ENCODE data around the gene NT5C1B. TPM values are rescaled to one million over a fixed set of nuclear protein-coding genes. Genes with fewer than 3 reads are reported as not detected.

NT5C1B gene
- total and polyA plus RNA-seq, 2 experiments from 2014 or later = not detected

DNA sequence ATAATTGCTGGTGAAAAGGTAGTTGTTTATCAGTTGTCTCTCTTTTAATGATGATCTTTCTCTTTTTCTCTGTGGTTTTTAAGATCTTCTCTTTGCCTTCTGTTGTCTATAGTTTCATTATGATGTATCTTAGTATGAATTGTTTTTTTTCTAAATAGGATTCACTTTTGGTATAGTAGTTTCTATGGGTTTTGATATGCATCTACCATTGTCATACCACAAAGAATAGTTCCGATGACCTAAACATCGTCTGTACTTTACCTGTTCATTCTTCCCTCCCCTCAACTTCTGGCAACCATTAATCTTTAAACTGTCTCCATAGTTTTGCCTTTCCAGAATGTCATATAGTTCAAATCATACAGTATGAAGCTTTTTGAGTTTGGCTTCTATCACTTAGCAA is 48.5 kb downstream of the NT5C1B start:
- H3K9me2 ChIP-seq (ENCODE audit: insufficient read depth) = no peaks in the 10 kb centered on the region
- H3K4me3 ChIP-seq = no peak overlapping the region
- H4K20me1 ChIP-seq (replicated peaks; ENCODE audit: insufficient read depth) = no peaks in the 10 kb centered on the region
- TF ChIP-seq, protein P1, sequence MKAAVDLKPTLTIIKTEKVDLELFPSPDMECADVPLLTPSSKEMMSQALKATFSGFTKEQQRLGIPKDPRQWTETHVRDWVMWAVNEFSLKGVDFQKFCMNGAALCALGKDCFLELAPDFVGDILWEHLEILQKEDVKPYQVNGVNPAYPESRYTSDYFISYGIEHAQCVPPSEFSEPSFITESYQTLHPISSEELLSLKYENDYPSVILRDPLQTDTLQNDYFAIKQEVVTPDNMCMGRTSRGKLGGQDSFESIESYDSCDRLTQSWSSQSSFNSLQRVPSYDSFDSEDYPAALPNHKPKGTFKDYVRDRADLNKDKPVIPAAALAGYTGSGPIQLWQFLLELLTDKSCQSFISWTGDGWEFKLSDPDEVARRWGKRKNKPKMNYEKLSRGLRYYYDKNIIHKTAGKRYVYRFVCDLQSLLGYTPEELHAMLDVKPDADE (IDR thresholded peaks at IDR 0.05) = no peak
- TF ChIP-seq POLR2AphosphoS5 (IDR thresholded peaks at IDR 0.05; ENCODE audit: low read depth) (no peak), JUNB (IDR thresholded peaks at IDR 0.05; ENCODE audit: unreplicated experiment) (no peak), ZNF331 (CRISPR knock-in tag; IDR thresholded peaks at IDR 0.05; ENCODE audit: low read depth) (no peak), NANOG (IDR thresholded peaks at IDR 0.05; ENCODE audit: borderline replicate concordance) (no peak), ZNF114 (CRISPR knock-in tag; IDR thresholded peaks at IDR 0.05) (no peak), STAT1 (IDR thresholded peaks at IDR 0.05; ENCODE audit: unreplicated experiment) (no peak), REST (IDR thresholded peaks at IDR 0.05; ENCODE audit: unreplicated experiment) (no peak)
- TF ChIP-seq, protein P2, sequence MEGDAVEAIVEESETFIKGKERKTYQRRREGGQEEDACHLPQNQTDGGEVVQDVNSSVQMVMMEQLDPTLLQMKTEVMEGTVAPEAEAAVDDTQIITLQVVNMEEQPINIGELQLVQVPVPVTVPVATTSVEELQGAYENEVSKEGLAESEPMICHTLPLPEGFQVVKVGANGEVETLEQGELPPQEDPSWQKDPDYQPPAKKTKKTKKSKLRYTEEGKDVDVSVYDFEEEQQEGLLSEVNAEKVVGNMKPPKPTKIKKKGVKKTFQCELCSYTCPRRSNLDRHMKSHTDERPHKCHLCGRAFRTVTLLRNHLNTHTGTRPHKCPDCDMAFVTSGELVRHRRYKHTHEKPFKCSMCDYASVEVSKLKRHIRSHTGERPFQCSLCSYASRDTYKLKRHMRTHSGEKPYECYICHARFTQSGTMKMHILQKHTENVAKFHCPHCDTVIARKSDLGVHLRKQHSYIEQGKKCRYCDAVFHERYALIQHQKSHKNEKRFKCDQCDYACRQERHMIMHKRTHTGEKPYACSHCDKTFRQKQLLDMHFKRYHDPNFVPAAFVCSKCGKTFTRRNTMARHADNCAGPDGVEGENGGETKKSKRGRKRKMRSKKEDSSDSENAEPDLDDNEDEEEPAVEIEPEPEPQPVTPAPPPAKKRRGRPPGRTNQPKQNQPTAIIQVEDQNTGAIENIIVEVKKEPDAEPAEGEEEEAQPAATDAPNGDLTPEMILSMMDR (conservative IDR thresholded peaks at IDR 0.05; ENCODE audit: low read depth in 2 of 2) = no peak
- Mint-ChIP-seq H3K27me3 (ENCODE audit: insufficient read depth, low read depth, poor library complexity) (no peaks in the 10 kb centered on the region), H3K4me1 (peaks cover 1% of the 10 kb centered on the region; the same call in 1 of the 3 replicates), H3K4me3 (no peak overlapping the region), H3K9me3 (no peaks in the 10 kb centered on the region), H3K27ac (no peak overlapping the region), H3K36me3 (ENCODE audit: low read depth) (no peaks in the 10 kb centered on the region)
- H3K36me3 ChIP-seq (ENCODE audit: insufficient read depth) = no peaks in the 10 kb centered on the region
- H3K4me1 ChIP-seq (ENCODE audit: insufficient read depth) = no peaks in the 10 kb centered on the region
- ATAC-seq (no peak), DNase-seq (ENCODE audit: low spot score) (no peak)
- no peaks in the 10 kb centered on the region for H3K79me2 ChIP-seq (replicated peaks; ENCODE audit: insufficient read depth)
- H3K27ac ChIP-seq (ENCODE audit: low read depth) = no peak overlapping the region
- H3K27me3 ChIP-seq (ENCODE audit: insufficient read depth) = no peaks in the 10 kb centered on the region
- H3F3A ChIP-seq (replicated peaks; ENCODE audit: low read depth) = no peaks in the 10 kb centered on the region
- no peak overlapping the region for H3K4me2 ChIP-seq
- no peak overlapping the region for H2AFZ ChIP-seq

GRCh38 chr2:18536697-18537096 is 52.7 kb downstream of the NT5C1B start:
- no peak overlapping the region for H3K4me3 ChIP-seq
- H3K27ac Mint-ChIP-seq = no peak overlapping the region
- no peaks in the 10 kb centered on the region for H3K4me1 Mint-ChIP-seq
- no peaks in the 10 kb centered on the region for H3K9me2 ChIP-seq (ENCODE audit: insufficient read depth)
- H3K27me3 Mint-ChIP-seq (ENCODE audit: insufficient read depth, low read depth, poor library complexity) = no peaks in the 10 kb centered on the region
- no peak overlapping the region for H2AFZ ChIP-seq
- no peaks in the 10 kb centered on the region for H3K36me3 ChIP-seq (ENCODE audit: insufficient read depth)
- no peaks in the 10 kb centered on the region for H3K9me3 Mint-ChIP-seq
- no peak overlapping the region for H3K27ac ChIP-seq (ENCODE audit: low read depth)
- no peaks in the 10 kb centered on the region for H4K20me1 ChIP-seq (replicated peaks; ENCODE audit: insufficient read depth)
- no peaks in the 10 kb centered on the region for H3K36me3 Mint-ChIP-seq (ENCODE audit: low read depth)
- no peak overlapping the region for H3K4me2 ChIP-seq
- no peaks in the 10 kb centered on the region for H3K79me2 ChIP-seq (replicated peaks; ENCODE audit: insufficient read depth)
- DNase-seq (ENCODE audit: low spot score) = no peak
- H3K27me3 ChIP-seq (ENCODE audit: insufficient read depth) = no peaks in the 10 kb centered on the region
- H3F3A ChIP-seq (replicated peaks; ENCODE audit: low read depth) = no peaks in the 10 kb centered on the region
- no peak for ATAC-seq
- H3K4me1 ChIP-seq (ENCODE audit: insufficient read depth) = no peaks in the 10 kb centered on the region
- H3K4me3 Mint-ChIP-seq = no peak overlapping the region
- TF ChIP-seq ZNF462 (CRISPR knock-in tag; IDR thresholded peaks at IDR 0.05) = no peak
- no peak for TF ChIP-seq EZH2 (IDR thresholded peaks at IDR 0.05; ENCODE audit: low read depth, unreplicated experiment)
- TF ChIP-seq JUNB (IDR thresholded peaks at IDR 0.05; ENCODE audit: unreplicated experiment) = no peak
